GM12878 (cell line): ENCODE measurements around the gene ERC1. TPM values are rescaled to one million over a fixed set of nuclear protein-coding genes. Genes with fewer than 3 reads are reported as not detected.

Source experiments
- CBFB ChIP-seq: IDR thresholded peaks from 2 replicates; pipeline ENCODE4 v1.6.1; 2016; ENCODE audit warnings: antibody characterized with exemption, low read depth
- KLF5 ChIP-seq: fragments of 450-650 bp; IDR thresholded peaks from 2 replicates; pipeline ENCODE4 v1.6.1; 2014; ENCODE audit warnings: mild to moderate bottlenecking; ENCODE audit not compliant: partially characterized antibody
- RELB ChIP-seq: fragments of 450-650 bp; IDR thresholded peaks from 2 replicates; pipeline ENCODE4 v1.6.1; 2017; ENCODE audit warnings: low read depth, mild to moderate bottlenecking, moderate library complexity
- REST ChIP-seq: IDR thresholded peaks from 2 replicates; pipeline ENCODE4 v1.6.1; 2012; ENCODE audit warnings: mild to moderate bottlenecking, low read depth, low read length
- TCF12 ChIP-seq: IDR thresholded peaks from 2 replicates; pipeline ENCODE4 v1.6.1; 2011; ENCODE audit warnings: low read depth, mild to moderate bottlenecking, low read length
- TCF7 ChIP-seq: IDR thresholded peaks from 2 replicates; pipeline ENCODE4 v1.6.1; 2014; ENCODE audit warnings: antibody characterized with exemption, borderline replicate concordance
- polyA plus RNA-seq, 11 experiments: library from polyadenylated mRNA; depleted of rRNA in 4 of 11; unstranded in 6 of 11; stranded (reverse) in 5 of 11; fragments of >200 nt; fragmentation: Nextera tagmentation in 4 of 11; fragmentation: Illumina TruSeq in 1 of 11; extraction: Ambion mirVana in 4 of 11; extraction: Trizol in 1 of 11; gene quantifications; 1 replicate in 1 of 11; 2 replicates in 10 of 11; pipeline versions ENCODE4 v1.2.1 to v1.2.3, GENCODE V29; 2011 to 2016; ENCODE audit warnings: inconsistent platforms in 2 of 11, missing spikeins in 2 of 11, low read depth in 1 of 11
- total RNA-seq, 4 experiments: library from RNA; depleted of rRNA in 3 of 4; stranded (reverse); fragments of >200 nt in 3 of 4; fragmentation: Illumina TruSeq in 1 of 4; extraction: Trizol in 1 of 4; gene quantifications; 2 replicates each; pipeline versions ENCODE4 v1.2.1 to v1.2.3, GENCODE V29; 2013 to 2021

Gene ERC1
- total and polyA plus RNA-seq, 10 of the 15 experiments (the other 5 are each of a cell fraction or from before 2014, with no cell fraction given), result 0.75 to 8.0 (median 5.0) TPM

- TF ChIP-seq TCF12 (no peak), REST (no peak), RELB (no peak), CBFB (no peak), KLF5 (no peak), TCF7 (no peak)
- TF ChIP-seq, all 136 proteins: peak for 3
Measured at GRCh38 chr12:1093166-1093751, 102.2 kb downstream of the ERC1 start (continued).
